Mucosa of stomach (tissue), 1 donor: Measurements from ENCODE around the gene SPINK8.
A peak's percentile ranks its signal among the peaks of the same experiment; 100 is the strongest.
"Not testable (repeated sequence)": the region's sequence is repeated elsewhere in the genome, so short reads cannot be mapped to it uniquely, and the experiment has no call there.

Source experiments
- H3K27me3 ChIP-seq: one replicate; pipeline ENCODE4 v1.7.0; 2013; ENCODE audit warnings: mild to moderate bottlenecking, low read length; ENCODE audit not compliant: control insufficient read depth, insufficient read depth
- H3K36me3 ChIP-seq: one replicate; pipeline ENCODE4 v1.7.0; 2013; ENCODE audit warnings: low read length; ENCODE audit not compliant: control insufficient read depth, insufficient read depth
- H3K4me1 ChIP-seq: one replicate; pipeline ENCODE4 v1.7.0; 2013; ENCODE audit warnings: mild to moderate bottlenecking, low read length; ENCODE audit not compliant: control insufficient read depth, insufficient read depth
- H3K4me3 ChIP-seq: one replicate; pipeline ENCODE4 v1.7.0; 2013; ENCODE audit warnings: low read length
- H3K9ac ChIP-seq: one replicate; pipeline ENCODE4 v1.7.0; 2013; ENCODE audit warnings: mild to moderate bottlenecking, low read length, moderate library complexity
- H3K9me3 ChIP-seq: one replicate; pipeline ENCODE4 v1.7.0; 2013; ENCODE audit warnings: mild to moderate bottlenecking, low read length, moderate library complexity; ENCODE audit not compliant: control insufficient read depth
- donor health status: Pancreatic carcinoma.

SPINK8 gene

GRCh38 chr3:48271763-48272498, 61.5 kb downstream of the SPINK8 start:
- peaks cover 4% of the 10 kb centered on the region for H3K27me3 ChIP-seq
- H3K9ac ChIP-seq: no peak overlapping the region
- no peaks in the 10 kb centered on the region for H3K9me3 ChIP-seq
- no peaks in the 10 kb centered on the region for H3K36me3 ChIP-seq
- peaks cover 21% of the 10 kb centered on the region for H3K4me1 ChIP-seq
- H3K4me3 ChIP-seq: no peak overlapping the region

GRCh38 chr3:48271223-48271622, 62.2 kb downstream of the SPINK8 start:
- not testable (repeated sequence) for H3K27me3 ChIP-seq, H3K9me3 ChIP-seq, H3K36me3 ChIP-seq

GRCh38 chr3:48270306-48270705, 63.2 kb downstream of the SPINK8 start:
- peaks cover 21% of the 10 kb centered on the region for H3K4me1 ChIP-seq
- no peak overlapping the region for H3K4me3 ChIP-seq
- no peaks in the 10 kb centered on the region for H3K36me3 ChIP-seq
- H3K9me3 ChIP-seq: no peaks in the 10 kb centered on the region
- H3K9ac ChIP-seq: no peak overlapping the region
- H3K27me3 ChIP-seq: peaks cover 4% of the 10 kb centered on the region

More at GRCh38 chr3:48271223-48271622, 62.2 kb downstream of the SPINK8 start:
- H3K9ac ChIP-seq, H3K4me3 ChIP-seq: not testable (repeated sequence)
- peaks cover 21% of the 10 kb centered on the region for H3K4me1 ChIP-seq

- H3K27me3 ChIP-seq: peaks cover 4% of the 10 kb centered on the region
- no peak overlapping the region for H3K4me3 ChIP-seq
- no peak overlapping the region for H3K9ac ChIP-seq
- H3K9me3 ChIP-seq: no peaks in the 10 kb centered on the region
- H3K36me3 ChIP-seq: no peaks in the 10 kb centered on the region
- peaks cover 21% of the 10 kb centered on the region for H3K4me1 ChIP-seq
Observed at GRCh38 chr3:48269592-48269991, 63.9 kb downstream of the SPINK8 start.

- no peaks in the 10 kb centered on the region for H3K36me3 ChIP-seq
- H3K4me3 ChIP-seq: no peak overlapping the region
- H3K9me3 ChIP-seq: no peaks in the 10 kb centered on the region
- no peaks in the 10 kb centered on the region for H3K27me3 ChIP-seq
- peaks cover 21% of the 10 kb centered on the region for H3K4me1 ChIP-seq
- H3K9ac ChIP-seq: no peak overlapping the region
Observed at GRCh38 chr3:48268936-48269561, 64.4 kb downstream of the SPINK8 start.

GRCh38 chr3:48268381-48268935, 65.0 kb downstream of the SPINK8 start:
- H3K36me3 ChIP-seq: no peaks in the 10 kb centered on the region
- no peaks in the 10 kb centered on the region for H3K27me3 ChIP-seq
- no peak overlapping the region for H3K4me3 ChIP-seq
- H3K4me1 ChIP-seq: peaks cover 18% of the 10 kb centered on the region
- peak overlapping the region; percentile 22 for H3K9ac ChIP-seq
- H3K9me3 ChIP-seq: no peaks in the 10 kb centered on the region

- Histone ChIP-seq H3K9me3 (no peaks in the 10 kb centered on the region), H3K27me3 (no peaks in the 10 kb centered on the region), H3K4me1 (peaks cover 16% of the 10 kb centered on the region), H3K4me3 (no peak overlapping the region), H3K36me3 (no peaks in the 10 kb centered on the region), H3K9ac (peak overlapping the region; percentile 22)
Observed at GRCh38 chr3:48267782-48268181, 65.7 kb downstream of the SPINK8 start.

- Histone ChIP-seq H3K4me3 (no peak overlapping the region), H3K27me3 (no peaks in the 10 kb centered on the region), H3K36me3 (no peaks in the 10 kb centered on the region), H3K9ac (no peak overlapping the region), H3K4me1 (peaks cover 4% of the 10 kb centered on the region), H3K9me3 (no peaks in the 10 kb centered on the region)
Observed at GRCh38 chr3:48258530-48258929, 74.9 kb downstream of the SPINK8 start.
